Spleen (tissue), 7 donors: ENCODE measurements around the gene KCNH8.

ENCODE experiments used
- POLR2A ChIP-seq, 3 donors: fragments of 450-650 bp; IDR thresholded peaks; one replicate each; pipeline ENCODE4 v1.5.1; 2017; ENCODE audit warnings: antibody characterized with exemption in 3 of 3, mild to moderate bottlenecking in 1 of 3
- TF ChIP-seq, protein P1 (sequence below), 11 experiments: fragments of 200-600 bp in 7 of 11; fragments of 450-650 bp in 4 of 11; sonication (generic) in 4 of 11; IDR thresholded peaks in 8 of 11; conservative IDR thresholded peaks in 3 of 11; 1 replicate in 7 of 11; 2 replicates in 4 of 11; pipeline versions ENCODE4 v1.4.0 to v1.8.0; 2016 to 2021; ENCODE audit warnings: antibody characterized with exemption in 11 of 11, inconsistent platforms in 4 of 11, mild to moderate bottlenecking in 1 of 11
- donor health status: DM: no; HTN: no; CAD: no; lungs with moderate emphysema.
- donor health status: DM: no; HTN: no; CAD: no.
- donor health status: DM: no; HTN: no; CAD: no.

DNA sequence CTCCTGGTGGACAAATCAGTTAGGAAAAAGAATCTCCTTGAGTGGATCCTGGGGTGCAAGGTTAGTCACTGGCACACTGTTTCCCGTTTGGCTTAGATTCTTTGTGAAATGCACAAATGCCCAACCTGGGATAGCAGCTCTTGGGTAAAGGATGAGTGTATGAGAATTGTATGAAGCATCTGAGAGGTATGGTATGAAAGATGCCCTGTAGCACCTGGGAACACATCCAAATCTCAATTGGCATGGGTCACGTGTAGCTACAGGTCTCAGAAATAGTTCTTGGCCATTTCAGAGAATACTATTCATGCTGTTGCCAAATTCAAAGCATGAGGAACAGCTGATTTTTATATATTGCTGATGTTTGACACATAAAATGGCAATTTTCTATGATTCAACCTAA is 84.3 kb downstream of the KCNH8 start:
- TF ChIP-seq, protein P1, sequence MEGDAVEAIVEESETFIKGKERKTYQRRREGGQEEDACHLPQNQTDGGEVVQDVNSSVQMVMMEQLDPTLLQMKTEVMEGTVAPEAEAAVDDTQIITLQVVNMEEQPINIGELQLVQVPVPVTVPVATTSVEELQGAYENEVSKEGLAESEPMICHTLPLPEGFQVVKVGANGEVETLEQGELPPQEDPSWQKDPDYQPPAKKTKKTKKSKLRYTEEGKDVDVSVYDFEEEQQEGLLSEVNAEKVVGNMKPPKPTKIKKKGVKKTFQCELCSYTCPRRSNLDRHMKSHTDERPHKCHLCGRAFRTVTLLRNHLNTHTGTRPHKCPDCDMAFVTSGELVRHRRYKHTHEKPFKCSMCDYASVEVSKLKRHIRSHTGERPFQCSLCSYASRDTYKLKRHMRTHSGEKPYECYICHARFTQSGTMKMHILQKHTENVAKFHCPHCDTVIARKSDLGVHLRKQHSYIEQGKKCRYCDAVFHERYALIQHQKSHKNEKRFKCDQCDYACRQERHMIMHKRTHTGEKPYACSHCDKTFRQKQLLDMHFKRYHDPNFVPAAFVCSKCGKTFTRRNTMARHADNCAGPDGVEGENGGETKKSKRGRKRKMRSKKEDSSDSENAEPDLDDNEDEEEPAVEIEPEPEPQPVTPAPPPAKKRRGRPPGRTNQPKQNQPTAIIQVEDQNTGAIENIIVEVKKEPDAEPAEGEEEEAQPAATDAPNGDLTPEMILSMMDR (IDR thresholded peaks at IDR 0.05 in 8 of 11, conservative IDR thresholded peaks at IDR 0.05 in 3 of 11) = no peak
- no peak for TF ChIP-seq POLR2A (IDR thresholded peaks at IDR 0.05)
